ENCODE measurements around the gene KCNJ4. TPM values are rescaled to one million over a fixed set of nuclear protein-coding genes. Genes with fewer than 3 reads are reported as not detected.

KCNJ4 gene
- total RNA-seq, 4 donors from 2014 or later: not detected

- Histone ChIP-seq H3K27ac (no peak overlapping the region), H3K4me3 (no peak overlapping the region), H3K36me3 (no peaks in the 10 kb centered on the region), H3K9me3 (no peaks in the 10 kb centered on the region), H3K27me3 (no peaks in the 10 kb centered on the region), H3K4me1 (no peaks in the 10 kb centered on the region)
- TF ChIP-seq POLR2A (IDR thresholded peaks at IDR 0.05) (no peak), CTCF (IDR thresholded peaks at IDR 0.05) (no peak)
- DNase-seq: no peak
Observed at GRCh38 chr22:38444783-38445182, 10.2 kb downstream of the KCNJ4 start.

- H3K36me3 ChIP-seq: no peaks in the 10 kb centered on the region
- H3K9me3 ChIP-seq: no peaks in the 10 kb centered on the region
- TF ChIP-seq CTCF (IDR thresholded peaks at IDR 0.05): no peak
- no peak for TF ChIP-seq POLR2A (IDR thresholded peaks at IDR 0.05)
- H3K27me3 ChIP-seq: no peaks in the 10 kb centered on the region
- no peak for DNase-seq
- no peak overlapping the region for H3K27ac ChIP-seq
- H3K4me1 ChIP-seq: no peaks in the 10 kb centered on the region
- no peak overlapping the region for H3K4me3 ChIP-seq
Observed at GRCh38 chr22:38443628-38444521, 11.1 kb downstream of the KCNJ4 start.

- TF ChIP-seq POLR2A (IDR thresholded peaks at IDR 0.05) (no peak), CTCF (IDR thresholded peaks at IDR 0.05) (no peak)
- Histone ChIP-seq H3K4me3 (no peak overlapping the region), H3K27me3 (no peaks in the 10 kb centered on the region), H3K36me3 (no peaks in the 10 kb centered on the region), H3K4me1 (no peaks in the 10 kb centered on the region), H3K9me3 (no peaks in the 10 kb centered on the region), H3K27ac (no peak overlapping the region)
- DNase-seq: no peak
Observed at GRCh38 chr22:38442967-38443627, 11.9 kb downstream of the KCNJ4 start.

GRCh38 chr22:38441620-38442287 lies 13.2 kb downstream of the KCNJ4 start:
- Histone ChIP-seq H3K36me3 (no peaks in the 10 kb centered on the region), H3K9me3 (no peaks in the 10 kb centered on the region), H3K4me3 (no peak overlapping the region), H3K4me1 (no peaks in the 10 kb centered on the region), H3K27me3 (no peaks in the 10 kb centered on the region), H3K27ac (no peak overlapping the region)
- TF ChIP-seq CTCF (IDR thresholded peaks at IDR 0.05) (no peak), POLR2A (IDR thresholded peaks at IDR 0.05) (no peak)
- DNase-seq: no peak

GRCh38 chr22:38440747-38441350 lies 14.2 kb downstream of the KCNJ4 start:
- TF ChIP-seq POLR2A (IDR thresholded peaks at IDR 0.05): no peak
- TF ChIP-seq CTCF (IDR thresholded peaks at IDR 0.05): no peak
- Histone ChIP-seq H3K9me3 (no peaks in the 10 kb centered on the region), H3K36me3 (no peaks in the 10 kb centered on the region), H3K4me3 (no peak overlapping the region), H3K27ac (no peak overlapping the region), H3K4me1 (no peaks in the 10 kb centered on the region), H3K27me3 (no peaks in the 10 kb centered on the region)
- no peak for DNase-seq

All from Peyer's patch (tissue), 4 donors.